IPS-NIHi11 (cell line): Measurements from ENCODE around the gene TPGS2.
"Not testable (repeated sequence)": the region's sequence is repeated elsewhere in the genome, so short reads cannot be mapped to it uniquely, and the experiment has no call there.

ENCODE experiments used
- DNase-seq: peaks from one replicate; pipeline ENCODE4 v3.0.0; 2012; ENCODE audit warnings: mixed read lengths, low spot score

The TPGS2 gene

GRCh38 chr18:36821681-36822080 is 7.1 kb downstream of the TPGS2 start:
- no peak for DNase-seq

- no peak for DNase-seq
These were observed 9.2 kb downstream of the TPGS2 start for GRCh38 chr18:36819621-36820020.

- DNase-seq: no peak
These were observed 10.2 kb downstream of the TPGS2 start for GRCh38 chr18:36818652-36819051.

- no peak for DNase-seq
These were observed 11.8 kb downstream of the TPGS2 start for GRCh38 chr18:36817039-36817438.

- not testable (repeated sequence) for DNase-seq
These were observed 12.7 kb downstream of the TPGS2 start for GRCh38 chr18:36816096-36816495.

GRCh38 chr18:36814994-36815393 is 13.8 kb downstream of the TPGS2 start:
- DNase-seq: no peak

- DNase-seq: no peak
These were observed 15.0 kb downstream of the TPGS2 start for GRCh38 chr18:36813824-36814223.

GRCh38 chr18:36813101-36813775 is 15.6 kb downstream of the TPGS2 start:
- DNase-seq: no peak

- no peak for DNase-seq
These were observed 16.1 kb downstream of the TPGS2 start for GRCh38 chr18:36812678-36813077.

- DNase-seq: no peak
These were observed 16.8 kb downstream of the TPGS2 start for GRCh38 chr18:36811955-36812354.

GRCh38 chr18:36811430-36811829 is 17.4 kb downstream of the TPGS2 start:
- DNase-seq: no peak

GRCh38 chr18:36809590-36810381 is 19.0 kb downstream of the TPGS2 start:
- DNase-seq: peak; percentile 84

- no peak for DNase-seq
These were observed 20.1 kb downstream of the TPGS2 start for GRCh38 chr18:36808681-36809080.

- no peak for DNase-seq
These were observed 23.7 kb downstream of the TPGS2 start for GRCh38 chr18:36805105-36805504.

- peak; percentile 19 for DNase-seq
These were observed 29.9 kb downstream of the TPGS2 start for GRCh38 chr18:36798738-36799473.

- no peak for DNase-seq
These were observed 36.0 kb downstream of the TPGS2 start for GRCh38 chr18:36792634-36793283.

- no peak for DNase-seq
These were observed 42.1 kb downstream of the TPGS2 start for GRCh38 chr18:36786686-36787085.

GRCh38 chr18:36783792-36784191 is 45.0 kb downstream of the TPGS2 start:
- DNase-seq: no peak

- no peak for DNase-seq
These were observed 46.1 kb downstream of the TPGS2 start for GRCh38 chr18:36782710-36783109.

GRCh38 chr18:36780748-36781147 is 48.1 kb downstream of the TPGS2 start:
- no peak for DNase-seq

GRCh38 chr18:36777566-36777965 is 51.2 kb downstream of the TPGS2 start:
- DNase-seq: no peak

- no peak for DNase-seq
These were observed 52.2 kb downstream of the TPGS2 start for GRCh38 chr18:36776650-36777049.
